Activated CD4-positive, alpha-beta T cell treated with anti-CD3 and anti-CD28 coated beads, Interleukin-2, Interleukin-6, amounts not matched to agents 100 ng/mL and 50 ng/mL, durations not matched to agents 16 hours and 8 hours (primary cell): Measurements from ENCODE around the gene TMEFF1.

ENCODE experiments used
- DNase-seq: peaks from one replicate; pipeline ENCODE4 v3.0.0-alpha.2; 2020

The TMEFF1 gene

DNA sequence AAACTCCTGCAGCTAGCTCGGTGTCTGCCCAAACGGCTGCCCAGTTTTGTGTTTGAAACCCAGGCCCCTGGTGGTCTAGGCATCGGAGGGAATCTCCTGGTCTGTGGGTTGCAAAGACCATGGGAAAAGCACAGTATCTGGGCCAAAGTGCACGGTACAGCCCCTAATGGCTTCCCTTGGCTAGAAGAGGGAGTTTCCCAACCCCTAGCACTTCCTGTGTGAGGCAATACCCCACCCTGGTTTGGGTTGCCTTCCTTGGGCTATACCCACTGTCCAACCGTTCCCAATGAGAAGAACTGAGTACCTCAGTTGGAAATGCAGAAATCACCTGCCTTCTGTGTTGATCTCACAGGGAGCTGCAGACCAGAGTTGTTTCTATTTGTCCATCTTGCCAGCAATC, 146.7 kb downstream of the TMEFF1 start:
- no peak for DNase-seq

DNA sequence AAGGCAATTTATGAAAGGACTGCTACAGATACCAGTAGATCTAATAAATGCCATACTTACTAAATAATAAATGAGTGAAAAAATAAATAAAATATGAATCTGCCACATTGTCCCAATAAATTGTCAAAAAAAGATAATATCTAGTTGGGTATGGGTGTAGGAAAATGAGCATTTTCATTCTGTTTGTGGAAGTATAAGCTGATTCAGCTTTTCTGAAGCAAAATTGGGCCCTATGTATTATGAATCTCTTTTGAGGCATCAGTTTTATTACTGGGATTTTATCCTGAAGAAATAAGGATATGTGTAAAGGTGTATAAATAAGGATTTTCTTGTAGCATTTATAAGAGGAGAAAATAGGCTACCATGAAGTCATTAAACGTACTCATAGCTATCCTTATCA, 151.0 kb downstream of the TMEFF1 start:
- no peak for DNase-seq

DNA sequence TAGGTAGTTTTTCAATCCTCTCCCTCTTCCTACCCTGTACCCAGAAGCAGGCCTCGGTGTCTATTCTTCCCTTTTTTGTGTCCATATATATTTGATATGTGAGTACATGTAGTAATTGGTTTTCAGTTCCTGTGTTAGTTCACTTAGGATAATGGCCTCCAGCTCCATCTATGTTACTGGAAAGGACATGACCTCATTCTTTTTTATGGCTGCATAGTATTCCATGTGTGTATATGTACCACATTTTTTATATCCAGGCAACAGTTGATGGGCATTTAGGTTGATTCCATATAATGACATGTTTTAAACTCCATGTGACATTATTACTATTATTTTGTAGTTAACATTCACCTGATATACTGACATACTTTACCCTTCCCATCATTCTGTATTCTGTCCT, 154.0 kb downstream of the TMEFF1 start:
- DNase-seq: no peak
